Spleen (tissue), 7 donors: ENCODE results near the gene MRI1.

Source experiments
- CTCF ChIP-seq, 11 experiments: fragments of 200-600 bp in 7 of 11; fragments of 450-650 bp in 4 of 11; sonication (generic) in 4 of 11; IDR thresholded peaks in 8 of 11; conservative IDR thresholded peaks in 3 of 11; 1 replicate in 7 of 11; 2 replicates in 4 of 11; pipeline versions ENCODE4 v1.4.0 to v1.8.0; 2016 to 2021; ENCODE audit warnings: antibody characterized with exemption in 11 of 11, inconsistent platforms in 4 of 11, mild to moderate bottlenecking in 1 of 11
- POLR2A ChIP-seq, 3 donors: fragments of 450-650 bp; IDR thresholded peaks; one replicate each; pipeline ENCODE4 v1.5.1; 2017; ENCODE audit warnings: antibody characterized with exemption in 3 of 3, mild to moderate bottlenecking in 1 of 3
- POLR2AphosphoS5 ChIP-seq, 3 donors: sonication (generic); formaldehyde crosslinking; IDR thresholded peaks; one replicate each; pipeline ENCODE4 v1.5.1; 2017; ENCODE audit warnings: antibody characterized with exemption in 3 of 3
- donor health status: DM: no; HTN: no; CAD: no; lungs with moderate emphysema.
- donor health status: DM: no; HTN: no; CAD: no.
- donor health status: DM: no; HTN: no; CAD: no.

GRCh38 chr19:13813147-13813546 is 48.8 kb downstream of the MRI1 start:
- TF ChIP-seq CTCF (IDR thresholded peaks at IDR 0.05 in 8 of 11, conservative IDR thresholded peaks at IDR 0.05 in 3 of 11) = no peak
- no peak for TF ChIP-seq POLR2A (IDR thresholded peaks at IDR 0.05)
- no peak for TF ChIP-seq POLR2AphosphoS5 (IDR thresholded peaks at IDR 0.05)
